GDM1 (cell line): ENCODE data around the gene CHRNB4.
"Not testable (repeated sequence)": the region's sequence is repeated elsewhere in the genome, so short reads cannot be mapped to it uniquely, and the experiment has no call there.

ENCODE experiments used
- DNase-seq: peaks from one replicate; lab custom pipeline; 2025; lab: John Stamatoyannopoulos, UW

CHRNB4 gene, protein sequence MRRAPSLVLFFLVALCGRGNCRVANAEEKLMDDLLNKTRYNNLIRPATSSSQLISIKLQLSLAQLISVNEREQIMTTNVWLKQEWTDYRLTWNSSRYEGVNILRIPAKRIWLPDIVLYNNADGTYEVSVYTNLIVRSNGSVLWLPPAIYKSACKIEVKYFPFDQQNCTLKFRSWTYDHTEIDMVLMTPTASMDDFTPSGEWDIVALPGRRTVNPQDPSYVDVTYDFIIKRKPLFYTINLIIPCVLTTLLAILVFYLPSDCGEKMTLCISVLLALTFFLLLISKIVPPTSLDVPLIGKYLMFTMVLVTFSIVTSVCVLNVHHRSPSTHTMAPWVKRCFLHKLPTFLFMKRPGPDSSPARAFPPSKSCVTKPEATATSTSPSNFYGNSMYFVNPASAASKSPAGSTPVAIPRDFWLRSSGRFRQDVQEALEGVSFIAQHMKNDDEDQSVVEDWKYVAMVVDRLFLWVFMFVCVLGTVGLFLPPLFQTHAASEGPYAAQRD

GRCh38 chr15:78641102-78641748 lies at the start of gene CHRNB4:
Gene CHRNB4, minus strand, starts transcription at chr15:78641210. Its CDS starts 77 bp downstream, at chr15:78641133.
- DNase-seq: no peak

DNA sequence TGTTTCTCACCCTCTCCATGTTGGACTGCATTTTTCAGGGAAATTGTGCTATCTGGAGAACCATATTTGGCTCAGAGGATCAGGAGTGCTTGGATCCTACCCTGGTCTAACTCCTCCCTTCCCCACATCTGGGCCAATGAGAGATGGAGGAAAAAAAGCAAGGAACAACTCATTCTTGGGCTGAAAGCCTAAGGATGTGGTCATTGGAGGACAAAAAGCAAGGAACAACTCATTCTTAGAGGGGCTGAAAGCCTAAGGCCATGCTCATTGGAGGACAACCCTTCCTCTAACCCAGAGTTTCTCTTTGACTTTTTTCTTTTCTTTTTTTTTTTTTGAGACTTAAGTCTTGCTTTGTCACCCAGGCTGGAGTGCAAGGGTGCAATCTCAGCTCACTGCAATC lies 48.6 kb upstream of the CHRNB4 start:
- no peak for DNase-seq

DNA sequence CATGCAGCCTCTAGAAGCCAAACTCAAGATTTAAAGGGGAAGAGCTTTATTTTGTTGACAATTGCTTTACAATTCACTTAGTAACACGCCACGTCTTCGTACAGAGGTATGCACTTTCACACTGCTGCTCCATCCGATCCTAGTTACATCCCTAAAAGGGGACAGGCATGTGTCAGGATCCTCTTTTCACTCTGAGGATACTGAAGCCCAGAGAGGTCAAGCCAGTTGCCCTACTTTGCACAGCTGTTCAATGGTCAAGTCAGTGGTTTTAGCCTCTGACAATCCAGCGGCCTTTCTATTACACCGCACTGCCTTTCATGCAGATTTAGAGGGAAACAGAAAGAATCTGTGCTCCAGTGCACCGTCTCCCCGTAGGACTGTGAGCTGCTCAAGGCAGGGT lies 44.9 kb upstream of the CHRNB4 start:
- DNase-seq: no peak

DNA sequence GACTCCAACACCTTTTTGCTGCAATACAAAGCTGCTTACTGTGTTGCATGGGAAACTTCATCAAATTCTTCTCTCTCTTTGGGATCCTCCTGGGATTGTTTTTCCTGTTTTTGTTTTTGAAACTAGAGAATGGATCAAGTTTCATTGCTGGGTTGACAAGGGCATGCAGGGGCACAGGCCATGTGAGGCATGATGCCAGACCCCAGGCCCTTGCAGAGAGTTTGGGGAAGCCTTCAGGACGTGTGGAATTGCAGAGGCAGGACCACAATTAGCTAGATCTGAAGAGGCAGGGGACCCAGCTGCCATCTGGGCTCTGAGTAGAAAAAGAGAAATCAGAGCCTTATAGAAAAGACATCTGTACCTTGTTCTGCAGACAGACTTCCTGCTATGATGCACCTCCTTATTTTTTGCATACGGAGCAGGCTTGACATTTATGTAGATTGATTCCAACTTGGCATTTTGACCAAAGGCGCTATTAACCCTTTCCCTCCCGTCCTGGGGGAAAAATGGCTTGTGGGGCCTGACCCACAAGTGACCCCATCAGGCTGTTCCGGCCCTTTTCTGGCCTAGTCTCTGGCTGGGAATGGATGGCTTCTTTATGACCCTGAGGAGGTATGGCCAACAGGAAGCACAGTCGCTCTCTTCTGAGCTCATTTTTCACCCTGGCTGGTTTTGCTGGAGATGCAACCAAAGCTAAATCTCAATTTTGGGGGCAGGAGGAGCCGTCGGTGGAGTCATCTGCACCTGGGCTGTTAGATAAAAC lies 44.3 kb upstream of the CHRNB4 start:
- DNase-seq: no peak

DNA sequence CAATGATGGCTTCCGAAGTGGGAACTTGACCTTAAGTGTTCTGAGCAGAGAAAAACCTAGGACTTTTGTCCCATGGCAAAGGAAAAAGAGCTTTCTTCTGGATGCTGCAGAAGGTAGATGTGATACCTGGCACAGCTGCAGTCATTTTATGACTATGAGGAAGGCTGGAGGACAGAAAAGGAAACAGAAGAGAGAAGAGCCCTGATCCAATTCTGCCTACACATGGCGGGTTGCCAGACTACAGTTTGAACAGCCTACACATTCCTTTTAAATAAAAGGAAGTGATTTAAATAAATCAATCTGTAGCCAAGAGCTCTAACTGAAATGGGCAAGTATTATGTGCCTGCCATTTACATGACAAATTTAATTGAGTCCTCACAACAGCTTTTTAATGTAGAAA lies 43.6 kb upstream of the CHRNB4 start:
- no peak for DNase-seq

DNA sequence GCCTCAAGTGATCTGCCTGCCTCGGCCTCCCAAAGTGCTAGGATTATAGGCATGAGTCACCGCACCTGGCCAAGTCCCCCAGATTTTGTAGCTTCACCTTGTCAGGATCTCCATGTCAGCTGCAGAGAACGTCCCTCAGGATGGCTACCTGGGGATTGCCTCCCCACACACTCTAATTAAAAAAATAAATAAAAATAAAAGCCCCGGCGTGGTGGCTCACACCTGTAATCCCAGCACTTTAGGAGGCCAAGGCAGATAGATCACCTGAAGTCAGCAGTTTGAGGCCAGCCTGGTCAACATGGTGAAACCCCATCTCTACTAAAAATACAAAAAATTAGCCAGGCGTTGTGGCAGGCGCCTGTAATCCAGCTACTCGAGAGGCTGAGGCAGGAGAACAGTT lies 42.6 kb upstream of the CHRNB4 start:
- DNase-seq: not testable (repeated sequence)

DNA sequence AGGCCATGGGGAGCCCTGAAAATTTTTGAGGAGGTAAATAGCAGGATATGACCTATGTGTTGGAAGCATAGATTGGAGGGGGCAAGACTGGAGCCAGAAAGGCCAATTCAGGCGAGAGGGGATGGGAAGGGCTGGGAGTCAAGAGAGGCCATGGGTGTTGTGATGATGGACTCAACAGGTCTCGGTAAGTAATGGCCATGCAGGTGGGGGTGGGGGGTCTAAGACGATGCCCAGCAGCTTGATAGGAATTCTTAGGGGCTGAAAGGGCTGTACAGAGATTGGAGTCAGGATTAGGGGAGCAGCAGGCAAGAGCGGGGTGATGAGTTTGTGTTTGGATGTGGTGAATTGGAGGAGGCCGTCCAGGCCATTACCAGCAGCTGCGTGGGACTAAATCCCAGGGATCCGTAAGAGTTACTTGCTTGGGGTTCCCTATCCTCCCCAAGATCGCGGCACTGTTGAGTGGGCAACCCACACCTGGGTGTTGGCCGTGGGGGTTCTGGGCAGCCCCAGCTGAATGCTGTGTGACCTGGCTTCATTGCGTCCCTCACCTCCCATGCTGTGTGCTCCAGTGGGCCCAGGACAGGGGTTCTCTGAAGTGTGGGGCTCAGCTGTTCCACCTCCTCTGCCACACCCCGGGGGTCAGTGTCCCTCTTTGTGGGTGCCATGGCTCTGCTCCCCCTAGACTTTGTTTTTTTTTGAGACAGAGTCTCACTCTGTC lies 41.8 kb upstream of the CHRNB4 start:
- no peak for DNase-seq

- peak; percentile 20 for DNase-seq
These were observed 41.1 kb upstream of the CHRNB4 start for GRCh38 chr15:78682004-78682651.

DNA sequence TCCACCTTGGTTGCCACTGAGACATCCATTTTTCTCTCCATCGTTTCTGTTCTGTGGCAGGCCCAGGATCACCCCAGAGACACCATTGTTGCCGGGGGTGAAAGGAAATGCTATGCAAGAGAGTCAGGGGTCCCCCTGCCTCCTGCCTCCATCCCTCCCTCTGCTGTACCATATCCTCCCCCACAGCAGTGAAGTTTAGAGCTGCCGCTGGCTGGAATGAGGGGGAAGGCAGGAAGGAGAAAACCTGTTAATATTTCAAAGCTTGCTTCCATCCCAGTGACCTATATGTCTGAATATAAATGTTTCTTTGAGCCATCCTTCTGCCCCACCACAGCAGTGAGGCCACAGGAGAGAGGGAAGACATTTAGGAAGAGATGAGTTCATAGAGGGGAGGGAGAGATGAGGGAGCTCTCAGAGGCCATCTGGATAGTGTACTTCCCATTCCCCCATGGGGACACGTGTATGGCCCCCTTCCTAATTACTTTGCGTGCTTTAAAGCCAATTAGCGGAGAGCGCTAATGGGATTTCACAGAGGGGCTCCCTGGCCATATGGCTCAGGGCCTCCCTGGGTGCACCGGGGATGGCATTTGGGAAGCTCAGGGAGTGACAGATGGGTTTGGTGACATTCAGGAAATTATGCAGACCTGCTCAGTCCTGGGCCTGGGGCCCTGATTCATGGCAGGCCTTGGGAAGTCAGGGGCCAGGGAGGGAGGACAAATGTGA lies 40.4 kb upstream of the CHRNB4 start:
- no peak for DNase-seq

GRCh38 chr15:78680431-78681075 lies 39.5 kb upstream of the CHRNB4 start:
- peak; percentile 41 for DNase-seq

- DNase-seq: no peak
These were observed 38.1 kb upstream of the CHRNB4 start for GRCh38 chr15:78679089-78679511.

- DNase-seq: no peak
These were observed 35.6 kb upstream of the CHRNB4 start for GRCh38 chr15:78676424-78677110.

GRCh38 chr15:78675617-78676360 lies 34.8 kb upstream of the CHRNB4 start:
- DNase-seq: no peak

DNA sequence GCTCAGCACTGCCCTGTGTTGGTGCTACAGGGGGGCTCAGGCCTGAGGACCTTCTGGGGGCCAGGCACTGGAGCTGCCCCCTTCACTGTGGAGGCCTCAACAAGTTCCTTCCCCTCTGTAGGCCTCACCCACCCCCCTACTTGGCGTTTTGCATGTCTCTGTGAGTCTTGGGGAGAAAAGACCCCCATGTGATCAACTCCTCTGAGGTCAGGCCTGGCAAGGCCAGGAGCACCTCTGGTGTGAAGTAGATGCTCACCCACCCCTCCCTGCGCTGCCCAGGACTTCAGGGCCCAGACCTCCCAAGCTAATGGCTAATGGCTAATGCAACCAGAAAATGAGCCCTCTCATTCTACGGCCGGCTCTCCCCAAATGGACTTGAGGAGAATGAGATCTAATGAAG lies 34.2 kb upstream of the CHRNB4 start:
- no peak for DNase-seq

GRCh38 chr15:78673917-78674444 lies 33.0 kb upstream of the CHRNB4 start:
- DNase-seq: no peak

DNA sequence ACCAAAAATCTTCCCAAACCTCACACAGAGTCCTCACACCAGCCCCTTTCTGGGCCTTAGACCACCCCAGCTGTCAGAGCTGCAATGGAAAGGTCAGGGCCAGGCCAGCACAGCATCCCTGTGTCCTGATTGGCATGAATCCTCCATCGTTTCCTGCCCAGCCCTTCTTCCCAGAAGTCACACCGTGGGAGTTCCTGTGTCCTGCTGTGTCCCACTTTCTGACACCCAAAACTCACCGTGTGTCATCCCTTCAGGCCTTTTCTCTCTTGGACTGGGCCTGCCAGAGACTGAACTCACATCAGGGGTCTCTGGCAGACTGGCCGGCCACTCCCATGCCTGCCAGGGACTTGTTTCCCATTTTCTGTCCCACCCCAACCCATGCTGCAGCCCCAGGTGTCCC lies 32.5 kb upstream of the CHRNB4 start:
- DNase-seq: no peak

DNA sequence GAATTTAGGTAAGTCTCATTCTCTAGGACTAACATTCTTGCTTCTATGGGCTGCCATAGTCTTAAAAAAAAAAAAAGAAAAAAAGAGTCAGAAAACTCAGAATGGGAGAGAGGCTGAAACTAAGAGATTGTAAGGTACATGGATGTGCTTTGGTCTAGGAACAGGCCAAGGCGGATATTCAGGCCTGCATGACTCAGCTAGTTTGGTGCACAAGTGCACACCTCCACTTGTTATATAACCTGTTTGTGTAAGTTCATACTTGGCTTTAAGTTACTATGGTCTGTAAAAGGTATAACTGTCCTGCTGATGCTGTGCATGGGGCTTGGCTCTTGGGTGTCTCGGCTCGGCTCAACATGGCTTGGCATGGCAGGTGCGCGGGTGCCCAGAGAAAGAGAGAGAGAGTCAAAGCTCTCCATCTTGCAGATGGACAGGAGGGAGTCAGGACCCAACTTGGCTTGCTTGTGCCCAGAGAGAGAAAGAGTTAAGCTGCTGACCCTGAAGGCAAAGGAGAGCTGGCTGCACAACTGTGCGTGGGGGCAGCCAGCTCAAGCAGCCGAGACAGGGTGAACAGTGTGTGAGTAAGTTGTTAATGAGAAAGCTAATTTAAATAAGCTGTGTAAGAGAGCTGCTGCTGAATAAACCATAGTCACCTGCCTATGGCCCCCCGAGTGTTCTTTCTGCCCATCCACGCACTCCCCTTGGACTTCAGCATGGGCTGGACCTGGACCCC lies 31.4 kb upstream of the CHRNB4 start:
- no peak for DNase-seq

- DNase-seq: no peak
These were observed 30.7 kb upstream of the CHRNB4 start for GRCh38 chr15:78671626-78672211.
